WI38 (cell line): ENCODE data around the gene ZMIZ1.

ENCODE experiments used
- H3K4me3 ChIP-seq: 2 replicates; pipeline ENCODE4 v1.5.1; 2011; ENCODE audit warnings: low read depth, mild to moderate bottlenecking, control low read depth, low read length
- TF ChIP-seq, protein P1 (sequence below): IDR thresholded peaks from 2 replicates; pipeline ENCODE4 v1.5.1; 2012; ENCODE audit warnings: low read depth, mild to moderate bottlenecking, control low read depth, low read length

ZMIZ1 gene

DNA sequence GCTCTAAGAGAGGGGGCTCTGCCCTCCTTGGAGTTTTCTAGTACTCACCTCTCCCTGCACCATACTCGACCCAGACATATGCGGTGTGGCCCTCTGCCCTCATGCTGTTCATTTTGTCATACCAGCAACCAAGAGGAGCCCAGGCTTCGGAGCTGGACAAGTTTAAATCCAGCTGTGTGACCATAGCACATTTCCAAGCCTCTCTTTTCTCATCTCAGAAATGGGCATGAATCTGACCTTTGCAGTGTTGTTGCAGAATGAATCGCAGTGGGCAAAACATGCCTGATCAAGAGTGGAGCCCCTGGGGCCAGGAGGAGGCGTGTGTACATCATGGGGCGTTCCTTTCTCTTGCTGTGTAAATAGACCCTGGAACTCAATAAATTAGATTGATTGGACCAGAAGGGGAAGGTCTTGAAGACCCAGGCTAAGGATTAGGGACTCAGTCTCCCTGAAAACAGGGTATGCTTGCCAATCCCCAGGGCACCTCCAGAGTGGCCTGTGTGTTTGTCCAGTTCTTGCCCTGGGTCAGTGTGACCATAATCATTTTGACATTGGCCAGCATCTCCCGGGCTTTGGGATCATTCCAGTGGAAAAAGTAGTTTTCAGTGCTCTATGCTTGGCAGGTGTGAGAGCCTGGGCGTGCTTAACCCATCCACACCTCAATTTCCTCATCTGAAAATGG is 59.6 kb downstream of the ZMIZ1 start:
- no peak overlapping the region for H3K4me3 ChIP-seq
- TF ChIP-seq, protein P1, sequence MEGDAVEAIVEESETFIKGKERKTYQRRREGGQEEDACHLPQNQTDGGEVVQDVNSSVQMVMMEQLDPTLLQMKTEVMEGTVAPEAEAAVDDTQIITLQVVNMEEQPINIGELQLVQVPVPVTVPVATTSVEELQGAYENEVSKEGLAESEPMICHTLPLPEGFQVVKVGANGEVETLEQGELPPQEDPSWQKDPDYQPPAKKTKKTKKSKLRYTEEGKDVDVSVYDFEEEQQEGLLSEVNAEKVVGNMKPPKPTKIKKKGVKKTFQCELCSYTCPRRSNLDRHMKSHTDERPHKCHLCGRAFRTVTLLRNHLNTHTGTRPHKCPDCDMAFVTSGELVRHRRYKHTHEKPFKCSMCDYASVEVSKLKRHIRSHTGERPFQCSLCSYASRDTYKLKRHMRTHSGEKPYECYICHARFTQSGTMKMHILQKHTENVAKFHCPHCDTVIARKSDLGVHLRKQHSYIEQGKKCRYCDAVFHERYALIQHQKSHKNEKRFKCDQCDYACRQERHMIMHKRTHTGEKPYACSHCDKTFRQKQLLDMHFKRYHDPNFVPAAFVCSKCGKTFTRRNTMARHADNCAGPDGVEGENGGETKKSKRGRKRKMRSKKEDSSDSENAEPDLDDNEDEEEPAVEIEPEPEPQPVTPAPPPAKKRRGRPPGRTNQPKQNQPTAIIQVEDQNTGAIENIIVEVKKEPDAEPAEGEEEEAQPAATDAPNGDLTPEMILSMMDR, result no peak

DNA sequence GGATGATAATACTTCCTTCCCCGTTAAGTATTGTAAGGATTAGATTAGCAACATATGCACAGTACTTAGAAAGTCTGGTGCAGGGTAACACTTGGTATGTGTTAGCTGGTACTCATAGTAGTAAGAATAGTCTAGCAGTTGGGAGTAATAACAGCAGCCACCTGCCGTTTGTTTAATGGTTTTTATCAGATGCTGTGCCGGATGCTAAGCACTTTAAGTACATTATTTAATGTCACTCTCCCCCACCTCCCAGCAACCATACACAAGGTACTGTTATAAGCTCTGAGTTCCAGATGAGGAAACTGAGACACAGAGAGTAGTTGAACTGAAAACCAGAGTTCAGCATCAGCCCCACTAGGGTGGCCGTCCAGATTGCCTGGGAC is 60.1 kb downstream of the ZMIZ1 start:
- no peak overlapping the region for H3K4me3 ChIP-seq
- TF ChIP-seq, protein P1, result no peak

DNA sequence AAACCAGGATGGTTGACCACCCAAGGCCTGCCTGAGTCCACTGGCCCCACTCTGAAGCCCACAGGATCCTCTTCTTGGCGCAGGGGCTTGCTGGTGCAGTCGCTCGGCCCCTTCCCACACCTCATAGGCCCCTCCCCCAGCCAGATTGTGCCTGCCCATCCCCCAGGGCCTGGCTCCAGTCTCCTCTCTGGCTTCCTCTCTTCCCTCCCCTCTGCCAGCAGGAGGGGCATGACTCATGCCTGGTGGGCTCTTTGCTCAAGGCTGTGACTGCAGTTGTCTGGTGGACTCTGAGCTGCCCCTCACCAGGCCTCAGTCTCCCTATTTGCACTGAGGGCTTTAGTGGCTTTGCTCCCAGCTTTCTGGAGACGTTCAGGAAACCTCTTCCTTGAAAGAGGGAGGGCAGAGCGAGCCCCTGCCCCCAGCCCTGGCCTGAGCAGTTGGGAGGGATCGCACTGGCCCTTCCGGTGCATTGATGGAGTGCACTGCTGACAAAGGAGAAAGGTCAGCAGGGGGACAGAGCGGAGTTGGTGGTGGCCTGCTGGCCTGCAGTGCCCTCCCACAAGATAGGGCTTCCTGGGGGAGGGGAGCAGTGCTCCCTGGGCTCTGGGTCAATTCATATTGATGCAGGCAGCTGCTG is 60.7 kb downstream of the ZMIZ1 start:
- no peak overlapping the region for H3K4me3 ChIP-seq
- TF ChIP-seq, protein P1, result no peak; the same call in 1 of the 2 replicates

DNA sequence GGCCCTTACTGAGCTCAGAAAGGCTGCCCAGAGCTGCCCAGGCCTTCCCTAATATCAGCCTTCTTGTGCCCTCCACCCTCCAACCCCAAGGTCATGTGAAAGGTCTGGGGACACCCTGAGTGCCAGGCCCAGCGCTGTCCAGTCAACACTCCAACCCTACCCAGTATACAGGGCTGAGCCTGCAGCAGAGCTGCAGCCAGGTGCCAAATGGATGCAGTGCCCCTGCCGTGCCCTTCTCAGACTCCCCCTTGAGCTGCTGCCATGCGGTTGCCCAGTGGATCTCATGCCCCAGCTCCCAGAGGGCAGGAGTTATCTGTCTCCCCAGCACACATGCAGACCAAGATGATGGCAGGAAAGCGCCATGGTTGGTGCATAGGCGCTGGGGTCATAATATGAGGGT is 61.5 kb downstream of the ZMIZ1 start:
- TF ChIP-seq, protein P1, result no peak
- H3K4me3 ChIP-seq, result no peak overlapping the region

DNA sequence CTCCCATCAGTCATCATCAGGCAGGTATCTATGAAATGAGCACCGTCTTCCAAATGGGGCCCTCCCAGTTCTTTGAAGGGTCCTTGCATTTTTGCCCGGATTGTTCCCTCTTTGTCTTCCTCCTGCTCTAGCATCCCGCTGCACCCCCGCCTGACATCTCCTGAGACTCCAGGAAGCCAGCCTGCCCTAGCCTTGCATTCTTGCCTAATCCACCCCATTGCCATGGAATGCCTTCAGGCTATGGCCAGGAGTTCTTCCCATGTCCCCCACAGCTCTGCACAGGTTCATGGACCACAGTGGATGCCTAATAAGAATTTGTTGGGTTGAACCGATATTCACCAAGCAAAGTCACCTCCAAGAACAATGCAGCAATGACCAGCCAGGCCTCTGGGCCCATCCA is 62.1 kb downstream of the ZMIZ1 start:
- TF ChIP-seq, protein P1, result no peak
- no peak overlapping the region for H3K4me3 ChIP-seq

DNA sequence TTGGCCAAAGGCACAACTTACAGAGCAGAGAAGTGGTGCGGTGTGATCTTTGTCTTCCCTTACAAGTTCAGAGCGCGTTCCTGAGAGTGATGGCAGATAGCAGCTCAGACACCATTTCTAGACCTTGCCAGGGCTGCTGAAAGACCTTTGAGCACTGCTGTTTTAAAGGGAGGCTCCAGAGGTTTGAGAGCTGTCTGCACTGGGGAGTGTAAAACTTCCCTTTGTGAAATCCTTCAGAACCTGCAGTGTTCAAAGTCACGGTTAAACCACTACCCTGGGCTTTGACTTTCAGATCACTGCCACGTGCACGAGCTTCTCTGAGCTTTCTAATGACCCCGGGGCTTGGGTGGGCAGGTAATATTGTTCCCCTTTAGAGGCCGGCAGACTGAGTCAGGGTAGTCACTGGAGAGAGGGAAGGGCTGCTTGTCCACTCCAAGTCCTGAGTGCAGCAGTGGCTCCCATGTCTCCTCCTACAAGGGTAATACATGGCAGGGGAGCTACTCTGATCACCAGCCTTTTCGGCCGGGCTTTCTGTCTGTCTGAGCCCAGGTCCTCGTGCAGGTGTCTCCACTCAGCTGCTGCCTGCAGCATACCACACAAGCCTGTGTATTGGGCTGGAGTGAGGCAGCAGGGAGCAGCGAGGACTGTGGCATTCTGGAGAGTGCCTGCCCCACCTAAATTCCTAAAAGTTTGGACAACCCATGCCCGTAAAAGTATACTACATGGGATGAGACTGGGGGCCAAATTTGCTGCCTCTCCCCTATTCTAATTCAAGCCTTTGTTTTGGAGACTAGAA is 63.3 kb downstream of the ZMIZ1 start:
- H3K4me3 ChIP-seq, result no peak overlapping the region
- TF ChIP-seq, protein P1, result no peak
